COLO668 (cell line): ENCODE data around the gene SLC12A1.
A peak's percentile ranks its signal among the peaks of the same experiment; 100 is the strongest.
"Not testable (repeated sequence)": the region's sequence is repeated elsewhere in the genome, so short reads cannot be mapped to it uniquely, and the experiment has no call there.

Experiments
- DNase-seq: peaks from one replicate; lab custom pipeline; 2025; ENCODE audit not compliant: unreplicated experiment; lab: John Stamatoyannopoulos, UW

Gene SLC12A1

DNA sequence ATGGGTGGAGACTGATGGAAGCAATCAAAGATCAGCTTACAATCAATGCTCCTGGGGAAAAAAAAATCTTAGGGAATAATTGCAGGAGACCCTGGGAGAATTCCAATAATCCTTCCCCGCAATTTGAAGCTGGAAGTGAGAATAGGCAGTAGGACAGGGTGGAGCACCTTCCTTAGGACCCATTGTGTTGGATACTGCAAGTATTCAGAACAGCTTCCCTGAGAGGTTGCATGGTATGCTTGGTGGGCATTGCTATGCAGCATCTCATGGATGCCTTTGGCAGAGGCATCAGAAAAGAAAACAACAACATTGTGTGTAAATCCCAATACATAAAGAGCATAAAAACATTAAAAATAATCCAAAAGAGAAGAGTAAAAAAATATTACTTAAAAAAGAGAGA lies 100.5 kb downstream of the SLC12A1 start:
- DNase-seq: no peak

DNA sequence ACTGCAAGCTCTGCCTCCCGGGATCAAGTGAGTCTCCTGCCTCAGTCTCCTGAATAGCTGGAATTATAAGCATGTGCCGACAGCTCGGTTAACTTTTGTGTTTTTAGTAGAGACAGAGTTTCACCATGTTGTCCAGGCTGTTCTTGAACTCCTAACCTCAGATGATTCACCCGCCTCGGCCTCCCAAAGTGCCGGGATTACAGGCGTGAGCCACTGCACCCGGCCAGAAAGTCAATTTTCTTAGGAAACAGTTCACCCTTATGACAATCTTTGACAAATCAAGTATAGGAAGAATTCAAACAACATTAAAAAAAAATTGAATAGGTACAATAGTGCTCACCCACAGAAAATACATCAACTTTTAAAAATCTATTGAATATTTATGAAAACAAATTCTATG lies 101.5 kb downstream of the SLC12A1 start:
- DNase-seq: no peak

- DNase-seq: no peak
These were observed 103.6 kb downstream of the SLC12A1 start for GRCh38 chr15:48309740-48310139.

- DNase-seq: no peak
These were observed 107.1 kb downstream of the SLC12A1 start for GRCh38 chr15:48313216-48313615.

- DNase-seq: no peak
These were observed 108.9 kb downstream of the SLC12A1 start for GRCh38 chr15:48315041-48315440.

DNA sequence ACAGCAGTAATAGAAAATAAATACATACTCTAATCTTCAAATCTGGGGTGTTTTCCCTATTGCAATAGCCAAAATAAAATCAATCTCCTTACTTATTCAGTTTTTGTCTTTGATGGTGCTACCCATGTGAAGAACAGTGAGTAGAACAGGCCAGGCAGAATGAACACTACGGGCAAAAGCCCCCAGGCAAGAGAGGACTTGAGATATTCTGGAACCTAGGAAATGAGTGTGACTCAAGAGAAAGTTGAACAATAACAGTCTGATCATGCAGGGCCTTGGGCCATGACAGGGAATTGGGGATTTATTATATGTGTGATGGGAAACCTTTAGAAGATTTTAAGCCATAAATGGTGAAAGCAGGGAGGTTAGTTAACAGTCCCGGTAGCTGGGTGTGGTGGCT lies 111.1 kb downstream of the SLC12A1 start:
- DNase-seq: no peak

- no peak for DNase-seq
These were observed 112.0 kb downstream of the SLC12A1 start for GRCh38 chr15:48318131-48318530.

DNA sequence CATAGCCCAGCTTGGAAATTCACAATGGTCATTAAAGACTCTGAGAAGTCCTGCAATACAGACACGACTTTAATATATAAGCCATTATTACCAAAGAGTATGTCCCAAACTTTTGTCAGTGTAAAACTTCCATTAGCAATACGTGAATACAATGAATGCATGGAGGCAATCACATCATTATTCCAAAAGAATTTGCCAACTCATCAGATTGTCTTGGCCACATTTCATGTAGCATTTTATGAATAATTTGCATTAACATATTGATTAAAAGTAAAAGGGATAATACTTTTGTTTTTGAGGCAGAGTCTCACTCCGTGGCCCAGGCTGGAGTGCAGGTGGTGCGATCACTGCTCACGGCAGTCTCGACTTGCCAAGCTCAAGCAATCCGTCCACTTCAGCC lies 117.2 kb downstream of the SLC12A1 start:
- no peak for DNase-seq

DNA sequence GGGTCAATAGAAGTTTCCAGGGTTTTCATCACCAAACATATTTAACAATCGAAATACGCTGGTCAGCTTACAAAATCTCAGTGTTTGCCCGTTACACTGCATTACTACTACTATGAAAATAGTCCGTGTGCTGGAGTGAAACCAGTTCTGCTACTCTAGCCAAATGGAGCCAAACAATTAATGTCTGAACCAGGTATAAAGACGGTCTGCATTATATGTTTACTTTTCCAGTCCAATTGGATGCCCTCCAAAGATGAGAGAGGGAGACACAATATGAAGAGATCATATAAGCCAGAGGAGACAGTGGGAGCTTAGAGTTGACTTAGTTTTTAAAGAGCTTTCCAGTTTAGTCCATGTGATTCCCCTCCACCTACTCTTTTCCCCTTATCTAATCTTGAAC lies 118.8 kb downstream of the SLC12A1 start:
- DNase-seq: no peak

GRCh38 chr15:48325400-48325799 lies 119.3 kb downstream of the SLC12A1 start:
- no peak for DNase-seq

DNA sequence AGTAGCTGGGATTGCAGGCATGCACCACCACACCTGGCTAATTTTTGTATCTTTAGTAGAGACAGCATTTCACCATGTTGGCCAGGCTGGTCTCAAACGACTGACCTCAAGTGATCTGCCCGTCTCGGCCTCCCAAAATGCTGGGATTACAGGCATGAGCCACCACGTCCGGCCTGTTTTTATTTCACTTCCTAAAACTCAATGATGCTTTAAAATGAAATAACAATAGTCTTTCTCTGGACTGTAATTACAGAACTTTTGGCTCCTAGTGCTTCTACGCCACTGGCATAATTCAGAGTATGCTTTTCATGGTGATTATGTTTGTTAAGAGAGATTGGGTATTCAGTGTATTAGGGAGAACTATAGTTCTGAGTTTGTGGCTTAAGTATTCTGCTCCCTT lies 120.1 kb downstream of the SLC12A1 start:
- not testable (repeated sequence) for DNase-seq

- DNase-seq: no peak
These were observed 124.1 kb downstream of the SLC12A1 start for GRCh38 chr15:48330105-48330785.

- peak; percentile 86 for DNase-seq
These were observed 125.0 kb downstream of the SLC12A1 start, which contains the start of gene DUT for GRCh38 chr15:48330855-48331795. Gene DUT, plus strand, starts transcription at chr15:48331429. Its CDS starts 87 bp downstream, at chr15:48331516.

GRCh38 chr15:48331796-48332641 lies 125.9 kb downstream of the SLC12A1 start:
- DNase-seq: peak; percentile 80

DNA sequence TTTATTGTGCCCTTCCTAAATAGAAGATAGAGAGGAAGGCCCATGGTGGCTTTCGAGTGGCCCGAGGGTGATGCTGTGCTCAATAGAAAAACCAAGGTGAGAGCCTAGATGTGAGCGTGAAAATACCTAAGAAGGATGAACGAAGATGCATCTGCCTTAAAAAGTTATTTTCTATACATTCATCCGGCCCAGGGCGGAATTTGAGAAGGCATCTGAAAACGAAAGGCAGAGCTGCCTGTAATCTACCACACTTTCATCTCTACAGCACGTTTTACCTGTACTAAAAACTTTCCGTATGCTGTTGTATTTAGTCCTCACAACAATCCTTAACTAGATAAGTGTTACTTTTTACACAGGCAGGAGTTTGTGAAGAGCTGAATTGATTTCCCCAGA lies 126.5 kb downstream of the SLC12A1 start:
- no peak for DNase-seq

GRCh38 chr15:48333540-48333939 lies 127.4 kb downstream of the SLC12A1 start:
- DNase-seq: no peak

- no peak for DNase-seq
These were observed 128.2 kb downstream of the SLC12A1 start for GRCh38 chr15:48334260-48334659.

GRCh38 chr15:48336940-48337339 lies 130.8 kb downstream of the SLC12A1 start:
- DNase-seq: no peak

GRCh38 chr15:48337607-48338006 lies 131.5 kb downstream of the SLC12A1 start:
- no peak for DNase-seq

- DNase-seq: no peak
These were observed 134.0 kb downstream of the SLC12A1 start for GRCh38 chr15:48340111-48340510.

DNA sequence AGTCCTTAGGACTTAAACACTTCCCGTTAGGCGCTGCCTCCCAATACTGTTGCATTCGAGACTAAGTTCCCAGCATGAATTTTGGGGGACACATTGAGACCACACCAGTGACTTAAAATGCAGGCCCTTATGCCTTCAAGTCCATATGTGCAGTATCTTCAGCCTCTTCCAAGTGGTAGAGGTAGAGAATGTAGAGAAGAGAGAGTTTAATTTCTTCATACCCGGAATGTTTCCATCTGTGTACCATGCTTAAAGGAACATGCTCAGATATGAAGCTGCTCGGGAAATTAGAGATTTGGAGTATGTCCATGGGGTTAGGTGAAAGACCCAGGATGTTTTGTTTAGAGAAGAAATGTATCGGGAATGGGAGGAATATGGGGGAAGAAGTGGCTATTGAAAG lies 137.8 kb downstream of the SLC12A1 start:
- DNase-seq: no peak
